ENCODE data around the gene SRGAP1.

DNA sequence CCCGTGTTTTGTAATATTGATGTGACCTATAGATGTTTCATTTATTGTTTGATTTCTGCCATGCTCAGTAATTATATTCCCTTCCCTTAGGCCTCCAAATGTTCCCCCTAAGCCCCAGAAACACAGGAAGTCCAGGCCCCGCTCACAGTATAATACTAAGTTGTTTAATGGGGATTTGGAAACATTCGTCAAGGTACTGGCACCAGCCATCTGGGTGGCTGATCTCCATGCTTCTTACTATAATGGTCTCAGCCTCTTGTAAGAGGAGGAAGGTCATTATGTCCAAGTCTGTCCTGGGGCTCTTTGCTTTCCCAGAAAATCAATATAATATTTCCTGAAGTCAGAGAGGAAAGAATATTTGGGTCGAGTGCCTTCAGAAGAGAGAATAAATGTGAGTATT lies 246.7 kb downstream of the SRGAP1 start:
- no peak for TF ChIP-seq CTCF (IDR thresholded peaks at IDR 0.05)
- no peak for TF ChIP-seq POLR2A (IDR thresholded peaks at IDR 0.05)

Measured in right lobe of liver (tissue), 4 donors.